CD4-positive, alpha-beta T cell (primary cell): ENCODE measurements around the gene SLC25A46. TPM values are rescaled to one million over a fixed set of nuclear protein-coding genes. Genes with fewer than 3 reads are reported as not detected.

Experiments
- ATAC-seq: fragments of 200-7000 bp; cut with Tn5 transposase; one replicate; pipeline ENCODE4 v1.10.0; 2022; ENCODE audit warnings: mild to moderate bottlenecking; ENCODE audit not compliant: poor library complexity
- CTCF ChIA-PET: fragments of 350-600 bp; sonication (Branson Sonifier 250); formaldehyde crosslinking; loops from one replicate; lab custom pipeline; 2021; ENCODE audit warnings: antibody characterized with exemption, inconsistent platforms; lab: Charles Lee
- POLR2A ChIA-PET: fragments of 350-600 bp; sonication (Branson Sonifier 250); formaldehyde crosslinking; loops from one replicate; lab custom pipeline; 2021; ENCODE audit warnings: antibody characterized with exemption, inconsistent platforms; lab: Charles Lee
- DNase-seq, 14 experiments: peaks; one replicate each; pipeline ENCODE4 v3.0.0-alpha.2; 2013 to 2020; ENCODE audit warnings: mixed read lengths in 2 of 14
- H3K27ac ChIP-seq, 2 donors: one replicate each; pipeline versions ENCODE4 v1.5.1 to v1.7.0; 2013; ENCODE audit warnings: low read length in 2 of 2, low read depth in 1 of 2, mild to moderate bottlenecking in 1 of 2
- H3K27me3 ChIP-seq, 2 experiments: 1 replicate in 1 of 2; 2 replicates in 1 of 2; pipeline versions ENCODE4 v1.6.1 to v1.7.0; 2013; ENCODE audit warnings: low read length in 2 of 2, control low read depth in 1 of 2, mild to moderate bottlenecking in 1 of 2, moderate library complexity in 1 of 2; ENCODE audit not compliant: insufficient read depth in 2 of 2, control insufficient read depth in 1 of 2
- H3K36me3 ChIP-seq: one replicate; pipeline ENCODE4 v1.6.1; 2013; ENCODE audit warnings: low read length, control low read depth; ENCODE audit not compliant: insufficient read depth
- H3K4me1 ChIP-seq: one replicate; pipeline ENCODE4 v1.6.1; 2013; ENCODE audit warnings: low read length, control low read depth; ENCODE audit not compliant: insufficient read depth
- H3K4me3 ChIP-seq: one replicate; pipeline ENCODE4 v1.5.1; 2013; ENCODE audit warnings: mild to moderate bottlenecking, low read length, moderate library complexity
- H3K9me3 ChIP-seq, 2 experiments: 1 replicate in 1 of 2; 2 replicates in 1 of 2; pipeline versions ENCODE4 v1.6.1 to v1.7.0; 2013; ENCODE audit warnings: low read length in 2 of 2, mild to moderate bottlenecking in 2 of 2, control low read depth in 1 of 2, moderate library complexity in 1 of 2; ENCODE audit not compliant: control insufficient read depth in 1 of 2, insufficient read depth in 1 of 2
- H3K27ac Mint-ChIP-seq: one replicate; pipeline ENCODE4 v1.8.0; 2020; ENCODE audit warnings: mixed read lengths
- H3K27me3 Mint-ChIP-seq: one replicate; pipeline ENCODE4 v1.8.0; 2021; ENCODE audit warnings: mixed read lengths
- H3K36me3 Mint-ChIP-seq: one replicate; pipeline ENCODE4 v1.8.0; 2021; ENCODE audit warnings: low read depth, mixed read lengths
- H3K4me1 Mint-ChIP-seq: one replicate; pipeline ENCODE4 v1.8.0; 2021; ENCODE audit warnings: low read depth, mixed read lengths
- H3K4me3 Mint-ChIP-seq: one replicate; pipeline ENCODE4 v1.8.0; 2020; ENCODE audit warnings: mild to moderate bottlenecking, mixed read lengths
- H3K9me3 Mint-ChIP-seq: one replicate; pipeline ENCODE4 v1.8.0; 2020; ENCODE audit warnings: mixed read lengths
- intact Hi-C, 2 experiments: fragments of 100-400 bp; cut with DNase I in 1 of 2; cut with micrococcal nuclease in 1 of 2; formaldehyde crosslinking; loops; one replicate each; pipeline versions ENCODE4 v1.15.1 to v1.9.0; 2023 to 2025; cut with DNase I, micrococcal nuclease
- total RNA-seq, 174 experiments: library from RNA in 2 of 174; stranded (reverse) in 2 of 174; gene quantifications; one replicate each; pipeline ENCODE4 v1.2.3 and lab custom pipeline; 2021 to 2026
- TF ChIP-seq, protein P1 (sequence below): fragments of 200-600 bp; IDR thresholded peaks from one replicate; pipeline ENCODE4 v1.8.0; 2022; ENCODE audit warnings: antibody characterized with exemption, mild to moderate bottlenecking

The SLC25A46 gene
- total RNA-seq, 2 experiments from 2014 or later: 14.0 to 16.1 TPM

- Mint-ChIP-seq H3K4me1 (peaks cover 50% of the 10 kb centered on the region), H3K27me3 (no peaks in the 10 kb centered on the region), H3K4me3 (no peak overlapping the region), H3K36me3 (peaks cover 75% of the 10 kb centered on the region), H3K27ac (peak overlapping the region; percentile 84), H3K9me3 (no peaks in the 10 kb centered on the region)
- peaks cover 22% of the 10 kb centered on the region for H3K36me3 ChIP-seq
- no peak overlapping the region for H3K4me3 ChIP-seq
- ATAC-seq (peak; percentile 45), DNase-seq (peak in 3 of 14 experiments; percentile 21 to 57 (median 33))
- no peaks in the 10 kb centered on the region for H3K27me3 ChIP-seq
- H3K4me1 ChIP-seq: peaks cover 4% of the 10 kb centered on the region
- CTCF ChIA-PET: interaction anchor here (0.6 kb wide), 1 partner anchor 729 kb away, joined by 3 read pairs; no protein-coding TSS in a partner anchor
- intact Hi-C loops: loop anchor here in 1 of 2 experiments (2.0 to 10.0 kb wide), 2 partner anchors 15 to 791 kb away; partner anchors contain the start of gene SLC25A46
- POLR2A ChIA-PET: interaction anchor here (1.0 kb wide), 1 partner anchor 14 kb away, joined by 4 read pairs; no protein-coding TSS in a partner anchor
- no peak overlapping the region for H3K27ac ChIP-seq
- no peaks in the 10 kb centered on the region for H3K9me3 ChIP-seq
- TF ChIP-seq, protein P1, sequence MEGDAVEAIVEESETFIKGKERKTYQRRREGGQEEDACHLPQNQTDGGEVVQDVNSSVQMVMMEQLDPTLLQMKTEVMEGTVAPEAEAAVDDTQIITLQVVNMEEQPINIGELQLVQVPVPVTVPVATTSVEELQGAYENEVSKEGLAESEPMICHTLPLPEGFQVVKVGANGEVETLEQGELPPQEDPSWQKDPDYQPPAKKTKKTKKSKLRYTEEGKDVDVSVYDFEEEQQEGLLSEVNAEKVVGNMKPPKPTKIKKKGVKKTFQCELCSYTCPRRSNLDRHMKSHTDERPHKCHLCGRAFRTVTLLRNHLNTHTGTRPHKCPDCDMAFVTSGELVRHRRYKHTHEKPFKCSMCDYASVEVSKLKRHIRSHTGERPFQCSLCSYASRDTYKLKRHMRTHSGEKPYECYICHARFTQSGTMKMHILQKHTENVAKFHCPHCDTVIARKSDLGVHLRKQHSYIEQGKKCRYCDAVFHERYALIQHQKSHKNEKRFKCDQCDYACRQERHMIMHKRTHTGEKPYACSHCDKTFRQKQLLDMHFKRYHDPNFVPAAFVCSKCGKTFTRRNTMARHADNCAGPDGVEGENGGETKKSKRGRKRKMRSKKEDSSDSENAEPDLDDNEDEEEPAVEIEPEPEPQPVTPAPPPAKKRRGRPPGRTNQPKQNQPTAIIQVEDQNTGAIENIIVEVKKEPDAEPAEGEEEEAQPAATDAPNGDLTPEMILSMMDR: no peak
Observed at GRCh38 chr5:110753600-110753999, 14.8 kb downstream of the SLC25A46 start.

DNA sequence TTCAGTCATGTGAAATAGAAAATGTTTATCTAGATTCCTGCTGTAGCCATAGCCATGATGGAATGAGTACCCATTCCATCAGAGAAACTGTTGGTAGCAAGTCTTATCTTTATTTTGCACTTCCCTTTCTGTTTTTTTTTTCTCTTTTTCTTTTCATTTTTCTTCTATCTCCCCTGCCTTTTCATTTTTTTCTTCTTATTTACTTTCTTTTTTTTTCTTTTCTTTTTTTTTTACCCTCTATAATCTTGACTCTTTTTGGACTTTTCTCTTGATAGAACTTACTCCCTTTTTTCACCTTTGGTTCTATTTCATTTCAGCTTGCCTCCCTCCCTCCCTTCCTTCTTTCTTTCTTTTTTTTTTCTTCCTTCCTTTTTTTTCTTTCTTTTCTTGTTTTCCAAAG is 15.4 kb downstream of the SLC25A46 start:
- H3K4me3 Mint-ChIP-seq: no peak overlapping the region
- H3K4me3 ChIP-seq: no peak overlapping the region
- H3K4me1 Mint-ChIP-seq: peaks cover 45% of the 10 kb centered on the region
- POLR2A ChIA-PET: interaction anchor here (0.7 kb wide), 1 partner anchor 728 kb away, joined by 3 read pairs; no protein-coding TSS in a partner anchor
- peaks cover 4% of the 10 kb centered on the region for H3K4me1 ChIP-seq
- H3K36me3 ChIP-seq: peaks cover 22% of the 10 kb centered on the region
- CTCF ChIA-PET: no interaction called here
- intact Hi-C loops: loop anchor here in 1 of 2 experiments (10.0 kb wide), 1 partner anchor 791 kb away; no protein-coding TSS in a partner anchor
- no peaks in the 10 kb centered on the region for H3K9me3 Mint-ChIP-seq
- peak overlapping the region; percentile 84 for H3K27ac Mint-ChIP-seq
- TF ChIP-seq, protein P1: no peak
- H3K36me3 Mint-ChIP-seq: peaks cover 69% of the 10 kb centered on the region
- H3K27me3 ChIP-seq: no peaks in the 10 kb centered on the region
- DNase-seq: no peak
- H3K27me3 Mint-ChIP-seq: no peaks in the 10 kb centered on the region
- ATAC-seq: no peak
- no peaks in the 10 kb centered on the region for H3K9me3 ChIP-seq
- no peak overlapping the region for H3K27ac ChIP-seq

DNA sequence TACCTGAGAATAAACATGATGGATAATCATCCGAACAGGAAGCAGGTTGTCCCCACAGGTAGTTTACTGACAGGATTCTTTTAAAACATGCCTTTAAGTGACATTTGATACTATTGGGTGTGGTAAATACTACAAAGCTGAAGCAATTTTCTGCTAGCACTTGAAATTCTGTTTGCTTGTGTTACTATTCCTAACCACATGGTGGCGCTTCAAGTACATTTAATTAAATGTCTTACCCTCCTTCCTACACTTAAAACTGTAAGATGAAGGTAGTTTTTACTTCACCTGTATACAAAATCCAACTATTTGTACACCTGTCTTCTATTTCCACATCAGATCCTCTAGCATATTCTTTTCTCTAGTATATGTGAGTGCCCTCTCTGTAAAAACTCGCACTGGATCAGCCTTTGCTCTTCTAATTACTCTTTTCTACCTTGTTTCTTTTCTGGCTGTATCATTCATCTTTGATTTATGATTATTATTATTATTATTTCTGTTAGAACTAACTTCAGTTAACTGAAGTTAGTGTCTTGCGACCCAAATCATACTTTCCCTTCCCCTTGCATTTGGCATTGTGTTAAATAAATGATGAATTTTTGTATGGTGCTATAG is 18.4 kb downstream of the SLC25A46 start:
- peaks cover 51% of the 10 kb centered on the region for H3K36me3 ChIP-seq
- Mint-ChIP-seq H3K4me1 (peaks cover 27% of the 10 kb centered on the region), H3K9me3 (no peaks in the 10 kb centered on the region), H3K27me3 (no peaks in the 10 kb centered on the region), H3K4me3 (no peak overlapping the region), H3K27ac (peak overlapping the region; percentile 40), H3K36me3 (peaks cover 47% of the 10 kb centered on the region)
- TF ChIP-seq, protein P1: peak; percentile 92
- no peaks in the 10 kb centered on the region for H3K9me3 ChIP-seq
- POLR2A ChIA-PET: no interaction called here
- CTCF ChIA-PET: interaction anchor here (0.7 to 1.3 kb wide), 5 partner anchors 8 to 19 kb away, joined by 3 to 8 read pairs (median 3); partner anchors contain the start of gene SLC25A46
- H3K4me3 ChIP-seq: no peak overlapping the region
- intact Hi-C loops: loop anchor here (5.0 to 10.0 kb wide), 4 partner anchors 335 to 1390 kb away; partner anchors contain the start of gene WDR36 (in 1 of the 2)
- H3K4me1 ChIP-seq: peaks cover 4% of the 10 kb centered on the region
- no peak overlapping the region for H3K27ac ChIP-seq
- no peaks in the 10 kb centered on the region for H3K27me3 ChIP-seq
- DNase-seq (peak in 5 of 14 experiments; percentile 4 to 69 (median 48)), ATAC-seq (peak; percentile 19)
